GM10266 (cell line): ENCODE results near the gene CRYBA2.
A peak's percentile ranks its signal among the peaks of the same experiment; 100 is the strongest.

Experiments used
- DNase-seq: peaks from one replicate; pipeline ENCODE4 v3.0.0; 2012; ENCODE audit errors: extremely low spot score
- TF ChIP-seq, protein P1 (sequence below): IDR thresholded peaks from 2 replicates; pipeline ENCODE4 v1.5.1; 2012; ENCODE audit warnings: mild to moderate bottlenecking, low read depth; ENCODE audit not compliant: control insufficient read depth, insufficient read depth; ENCODE audit errors: missing control alignments

The CRYBA2 gene

DNA sequence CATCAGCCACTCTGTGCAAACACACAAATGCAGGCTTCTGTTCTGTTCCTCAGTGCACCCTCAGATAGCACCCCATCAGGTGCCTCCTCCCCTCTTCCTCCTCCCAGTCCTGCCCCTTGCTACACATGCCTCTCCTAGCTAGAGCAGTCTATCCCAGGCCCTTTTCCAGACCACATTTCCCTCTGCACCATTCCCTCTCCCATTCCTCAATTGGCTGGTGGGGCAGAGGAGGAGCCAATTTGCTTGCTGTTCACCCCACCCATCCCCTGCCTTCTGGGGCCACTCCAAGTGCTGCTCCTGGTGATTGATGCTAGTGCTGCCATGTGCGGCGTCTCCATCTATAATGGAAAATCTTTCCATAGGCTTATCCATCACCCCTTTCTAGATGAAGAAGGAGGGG, 42.7 kb upstream of the CRYBA2 start:
- TF ChIP-seq, protein P1, sequence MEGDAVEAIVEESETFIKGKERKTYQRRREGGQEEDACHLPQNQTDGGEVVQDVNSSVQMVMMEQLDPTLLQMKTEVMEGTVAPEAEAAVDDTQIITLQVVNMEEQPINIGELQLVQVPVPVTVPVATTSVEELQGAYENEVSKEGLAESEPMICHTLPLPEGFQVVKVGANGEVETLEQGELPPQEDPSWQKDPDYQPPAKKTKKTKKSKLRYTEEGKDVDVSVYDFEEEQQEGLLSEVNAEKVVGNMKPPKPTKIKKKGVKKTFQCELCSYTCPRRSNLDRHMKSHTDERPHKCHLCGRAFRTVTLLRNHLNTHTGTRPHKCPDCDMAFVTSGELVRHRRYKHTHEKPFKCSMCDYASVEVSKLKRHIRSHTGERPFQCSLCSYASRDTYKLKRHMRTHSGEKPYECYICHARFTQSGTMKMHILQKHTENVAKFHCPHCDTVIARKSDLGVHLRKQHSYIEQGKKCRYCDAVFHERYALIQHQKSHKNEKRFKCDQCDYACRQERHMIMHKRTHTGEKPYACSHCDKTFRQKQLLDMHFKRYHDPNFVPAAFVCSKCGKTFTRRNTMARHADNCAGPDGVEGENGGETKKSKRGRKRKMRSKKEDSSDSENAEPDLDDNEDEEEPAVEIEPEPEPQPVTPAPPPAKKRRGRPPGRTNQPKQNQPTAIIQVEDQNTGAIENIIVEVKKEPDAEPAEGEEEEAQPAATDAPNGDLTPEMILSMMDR = no peak
- no peak for DNase-seq

DNA sequence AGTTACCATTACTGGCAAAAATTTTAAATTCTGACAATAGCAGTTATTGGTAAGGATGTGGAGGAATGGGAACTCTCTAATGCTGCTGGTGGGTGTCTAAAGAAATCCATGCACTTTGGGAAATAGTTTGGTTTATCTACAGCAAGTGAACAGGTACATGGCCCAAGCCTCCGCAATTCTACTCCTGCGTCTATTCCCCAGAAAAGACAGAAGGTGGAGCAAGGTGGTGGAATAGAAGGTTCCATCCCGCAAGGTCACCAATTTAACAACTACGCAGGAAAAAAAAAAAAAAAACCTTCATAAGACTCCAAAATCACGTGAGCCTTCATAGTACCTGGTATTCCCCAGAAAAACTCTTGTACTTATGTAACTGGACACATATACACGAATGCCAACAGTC, 41.6 kb upstream of the CRYBA2 start:
- DNase-seq = no peak
- TF ChIP-seq, protein P1 = no peak

DNA sequence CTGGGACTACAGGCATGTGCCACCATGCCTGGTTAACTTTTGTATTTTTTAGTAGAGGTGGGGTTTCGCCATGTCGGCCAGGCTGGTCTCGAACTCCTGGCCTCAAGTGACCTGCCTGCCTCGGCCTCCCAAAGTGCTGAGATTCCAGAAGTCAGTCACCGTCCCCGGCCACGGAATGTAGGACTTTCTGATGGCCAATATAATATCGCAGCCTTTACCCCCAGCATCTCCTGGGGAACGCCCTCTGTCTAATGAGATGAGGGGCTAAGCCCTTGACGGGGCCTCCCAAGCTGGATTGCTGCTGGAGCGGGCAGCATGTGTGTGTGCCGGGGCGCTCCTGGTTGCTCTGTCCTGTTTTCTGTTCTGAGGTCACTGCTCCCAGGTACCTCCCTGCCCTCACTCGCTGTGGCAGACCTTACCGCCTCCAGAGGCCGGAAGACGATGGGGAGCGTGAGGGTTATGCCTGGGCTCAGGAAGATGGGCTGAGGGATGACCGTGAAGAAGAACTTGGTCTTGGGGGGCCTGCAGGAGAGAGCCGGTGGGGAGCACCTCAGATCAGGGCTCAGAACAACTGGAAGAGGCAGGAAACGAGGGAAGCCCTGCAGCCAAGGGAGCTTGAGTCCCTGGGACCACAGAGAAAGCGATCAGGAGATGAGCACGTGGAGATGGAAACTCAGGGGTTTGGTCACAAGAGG, 39.0 kb upstream of the CRYBA2 start:
- no peak for DNase-seq

DNA sequence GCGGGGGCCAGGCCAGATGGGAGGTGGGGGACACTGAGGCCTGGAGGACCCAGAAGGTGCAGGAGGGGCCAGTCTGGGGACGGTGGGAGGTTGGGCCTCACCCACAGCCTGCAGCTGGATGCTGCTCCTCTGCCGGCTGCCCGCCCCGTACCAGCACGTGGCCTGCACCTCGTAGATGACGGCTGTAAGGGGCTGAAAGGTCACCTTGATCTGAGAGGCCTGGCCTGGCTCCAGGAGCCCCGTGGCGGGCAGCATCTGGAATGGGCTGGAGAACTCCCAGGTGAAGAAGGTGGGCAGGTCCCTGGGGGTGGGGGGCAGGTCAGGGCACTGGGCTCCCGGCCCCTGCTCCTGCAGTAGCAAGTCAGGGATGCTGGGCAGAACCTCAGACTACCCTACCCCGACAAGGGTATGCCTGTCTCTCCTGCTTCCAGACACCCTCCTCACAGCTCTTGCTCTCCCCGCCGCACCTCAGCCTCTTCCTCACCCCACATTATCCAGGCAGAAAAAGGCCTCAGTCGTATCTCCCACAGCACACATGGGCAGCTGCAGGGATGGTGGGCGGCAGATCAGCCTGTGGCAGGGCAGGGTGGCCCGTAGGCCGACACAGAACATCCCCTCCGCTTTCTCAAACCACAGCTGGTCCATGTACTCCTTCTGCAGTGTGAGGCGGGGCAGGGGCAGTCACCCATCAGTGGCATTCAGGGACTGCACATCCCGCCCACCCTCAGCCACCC, 38.0 kb upstream of the CRYBA2 start:
- TF ChIP-seq, protein P1 = no peak
- DNase-seq = no peak

More for the DNA sequence above, 39.0 kb upstream of the CRYBA2 start:
- TF ChIP-seq, protein P1 = no peak

DNA sequence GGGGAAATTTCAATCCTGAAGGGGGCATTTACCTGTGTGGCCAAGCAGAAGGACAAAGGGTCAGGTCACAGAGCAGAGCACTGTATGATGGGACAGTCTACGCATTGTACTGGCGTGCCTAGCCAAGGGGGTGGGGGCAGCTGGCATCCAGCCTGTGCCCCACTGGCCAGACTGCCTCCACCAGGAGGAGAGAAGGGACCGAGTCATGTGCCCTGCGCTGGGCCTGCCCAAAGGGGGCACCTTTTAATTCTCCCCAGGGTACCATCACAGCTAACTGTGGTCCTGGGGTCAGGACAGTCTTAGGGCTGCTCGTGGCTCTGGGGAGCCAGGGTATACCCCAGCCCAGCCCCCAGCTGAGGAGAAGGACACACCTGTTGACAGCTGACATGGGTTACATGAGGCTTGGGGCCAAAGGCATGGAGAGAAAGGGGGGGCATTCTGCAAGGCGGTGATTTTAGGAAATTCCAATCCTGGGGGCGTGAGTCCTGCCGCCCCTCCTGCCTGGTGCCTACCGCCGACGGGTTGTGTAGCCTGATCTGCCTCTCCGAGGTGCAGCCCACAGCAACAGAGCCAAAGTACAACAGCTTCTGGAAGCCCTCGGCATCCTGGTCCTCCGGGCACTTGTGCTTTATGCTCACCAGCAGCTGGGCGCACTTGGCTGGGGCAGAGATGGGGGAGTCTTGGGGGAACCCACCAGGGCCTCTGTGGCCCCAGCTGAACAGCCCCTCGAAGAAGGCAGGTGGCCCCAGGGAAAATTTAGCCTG, 37.1 kb upstream of the CRYBA2 start:
- TF ChIP-seq, protein P1 = no peak

DNA sequence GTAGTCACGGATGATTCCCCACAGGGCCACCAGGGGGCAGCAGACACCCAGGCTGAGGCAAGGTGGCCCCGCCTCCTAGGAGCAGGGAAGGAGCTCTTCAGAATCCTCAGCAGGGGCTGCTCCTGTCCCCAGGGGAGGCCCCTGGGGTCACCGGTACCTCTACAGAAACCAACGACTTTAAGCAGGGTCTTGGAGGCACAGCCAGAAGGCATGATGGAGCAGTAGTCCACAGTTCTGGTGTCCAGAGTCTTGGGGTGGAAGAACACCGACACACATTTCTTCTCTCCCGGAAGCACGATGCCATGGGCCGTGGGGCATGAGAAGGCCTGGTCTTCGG, 36.6 kb upstream of the CRYBA2 start:
- TF ChIP-seq, protein P1 = peak; percentile 96
- peak; percentile 84 for DNase-seq

More for the DNA sequence above, 37.1 kb upstream of the CRYBA2 start:
- no peak for DNase-seq
